Glutamatergic neuron (in vitro differentiated cells): ENCODE results near the gene LMAN1L. TPM values are rescaled to one million over a fixed set of nuclear protein-coding genes. Genes with fewer than 3 reads are reported as not detected.

Source experiments
- DNase-seq: peaks from one replicate; pipeline ENCODE4 v3.0.0; 2022
- H3K27ac Mint-ChIP-seq: one replicate; pipeline ENCODE4 v1.8.0; 2020; ENCODE audit warnings: mild to moderate bottlenecking, mixed read lengths, inconsistent platforms; ENCODE audit not compliant: unreplicated experiment
- H3K27me3 Mint-ChIP-seq: one replicate; pipeline ENCODE4 v1.8.0; 2020; ENCODE audit warnings: mild to moderate bottlenecking, moderate library complexity, mixed read lengths, inconsistent platforms; ENCODE audit not compliant: unreplicated experiment
- H3K36me3 Mint-ChIP-seq: one replicate; pipeline ENCODE4 v1.8.0; 2020; ENCODE audit warnings: mild to moderate bottlenecking, mixed read lengths, inconsistent platforms; ENCODE audit not compliant: unreplicated experiment
- H3K4me1 Mint-ChIP-seq: one replicate; pipeline ENCODE4 v1.8.0; 2020; ENCODE audit warnings: mild to moderate bottlenecking, low read depth, mixed read lengths, inconsistent platforms; ENCODE audit not compliant: unreplicated experiment
- H3K4me3 Mint-ChIP-seq: one replicate; pipeline ENCODE4 v1.8.0; 2020; ENCODE audit warnings: mild to moderate bottlenecking, mixed read lengths, inconsistent platforms; ENCODE audit not compliant: unreplicated experiment
- H3K9me3 Mint-ChIP-seq: one replicate; pipeline ENCODE4 v1.8.0; 2020; ENCODE audit warnings: mild to moderate bottlenecking, moderate library complexity, mixed read lengths, inconsistent platforms; ENCODE audit not compliant: unreplicated experiment
- total RNA-seq: library from RNA; stranded (reverse); fragmentation: NEBNext Ultra II Directional; extraction: Animal tissue kit (Norgen Biotek cat#: 25700); gene quantifications from one replicate; pipeline ENCODE4 v1.2.1, GENCODE V29; 2021; ENCODE audit not compliant: unreplicated experiment
- TF ChIP-seq, protein P1 (sequence below): fragments of 200-600 bp; sonication (generic); IDR thresholded peaks from one replicate; pipeline ENCODE4 v1.5.0; 2021; ENCODE audit not compliant: partially characterized antibody, unreplicated experiment

The LMAN1L gene
- total RNA-seq, 1 donor from 2014 or later, result not detected

DNA sequence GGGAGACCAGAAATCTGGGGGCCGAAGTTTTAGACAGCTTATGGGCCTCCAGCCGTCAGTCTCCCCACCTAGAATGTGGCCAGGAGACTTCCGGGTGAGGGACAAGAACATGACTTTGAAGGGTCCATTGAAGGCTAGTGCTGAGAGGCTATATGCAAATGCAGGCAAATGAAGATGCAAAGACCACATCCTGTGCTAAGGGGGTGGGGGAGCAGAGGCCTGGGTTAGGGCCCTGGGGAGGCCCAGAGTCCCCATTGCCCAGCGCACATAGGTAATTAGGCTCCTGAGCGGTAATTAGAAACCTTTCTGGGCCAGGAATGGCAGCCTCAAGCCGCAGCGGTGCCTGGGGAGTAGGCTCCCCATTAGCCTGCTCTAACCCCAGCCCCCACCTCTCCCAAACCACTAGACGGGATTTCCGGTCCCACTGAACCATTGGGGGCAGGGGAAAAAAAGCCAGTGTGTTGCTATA lies 23.9 kb upstream of the LMAN1L start:
- peak overlapping the region; percentile 62 for H3K27ac Mint-ChIP-seq
- DNase-seq, result peak; percentile 40
- no peaks in the 10 kb centered on the region for H3K36me3 Mint-ChIP-seq
- TF ChIP-seq, protein P1, sequence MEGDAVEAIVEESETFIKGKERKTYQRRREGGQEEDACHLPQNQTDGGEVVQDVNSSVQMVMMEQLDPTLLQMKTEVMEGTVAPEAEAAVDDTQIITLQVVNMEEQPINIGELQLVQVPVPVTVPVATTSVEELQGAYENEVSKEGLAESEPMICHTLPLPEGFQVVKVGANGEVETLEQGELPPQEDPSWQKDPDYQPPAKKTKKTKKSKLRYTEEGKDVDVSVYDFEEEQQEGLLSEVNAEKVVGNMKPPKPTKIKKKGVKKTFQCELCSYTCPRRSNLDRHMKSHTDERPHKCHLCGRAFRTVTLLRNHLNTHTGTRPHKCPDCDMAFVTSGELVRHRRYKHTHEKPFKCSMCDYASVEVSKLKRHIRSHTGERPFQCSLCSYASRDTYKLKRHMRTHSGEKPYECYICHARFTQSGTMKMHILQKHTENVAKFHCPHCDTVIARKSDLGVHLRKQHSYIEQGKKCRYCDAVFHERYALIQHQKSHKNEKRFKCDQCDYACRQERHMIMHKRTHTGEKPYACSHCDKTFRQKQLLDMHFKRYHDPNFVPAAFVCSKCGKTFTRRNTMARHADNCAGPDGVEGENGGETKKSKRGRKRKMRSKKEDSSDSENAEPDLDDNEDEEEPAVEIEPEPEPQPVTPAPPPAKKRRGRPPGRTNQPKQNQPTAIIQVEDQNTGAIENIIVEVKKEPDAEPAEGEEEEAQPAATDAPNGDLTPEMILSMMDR, result no peak
- no peaks in the 10 kb centered on the region for H3K9me3 Mint-ChIP-seq
- peaks cover 37% of the 10 kb centered on the region for H3K4me1 Mint-ChIP-seq
- peak overlapping the region; percentile 54 for H3K4me3 Mint-ChIP-seq
- H3K27me3 Mint-ChIP-seq, result peaks cover 9% of the 10 kb centered on the region

DNA sequence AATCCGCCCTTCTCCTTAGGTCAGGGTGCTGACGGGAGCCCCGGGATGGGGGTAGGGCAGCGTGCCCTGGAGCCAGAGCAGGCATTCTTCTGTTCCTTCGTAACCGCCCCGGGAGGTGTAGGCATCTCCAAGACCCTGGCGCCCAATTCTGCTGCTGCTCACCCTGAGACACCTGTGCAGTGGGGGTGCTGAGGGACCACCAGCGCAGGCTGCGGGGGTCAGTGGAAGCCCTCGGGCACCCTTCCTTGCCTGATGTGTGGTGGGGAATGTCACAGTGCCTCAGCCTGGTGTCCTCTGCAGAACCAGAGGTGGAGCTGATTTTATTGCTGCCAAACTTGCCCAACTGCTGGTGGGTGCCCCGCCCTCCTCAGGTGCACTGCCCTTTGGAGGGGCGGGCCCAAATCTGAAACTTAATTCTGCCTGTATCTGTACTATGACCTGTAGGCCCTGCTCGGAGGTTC lies 23.4 kb upstream of the LMAN1L start:
- Mint-ChIP-seq H3K36me3 (no peaks in the 10 kb centered on the region), H3K27ac (no peak overlapping the region), H3K4me1 (peaks cover 36% of the 10 kb centered on the region), H3K9me3 (no peaks in the 10 kb centered on the region), H3K4me3 (no peak overlapping the region), H3K27me3 (peaks cover 9% of the 10 kb centered on the region)
- no peak for DNase-seq
- TF ChIP-seq, protein P1, result no peak

DNA sequence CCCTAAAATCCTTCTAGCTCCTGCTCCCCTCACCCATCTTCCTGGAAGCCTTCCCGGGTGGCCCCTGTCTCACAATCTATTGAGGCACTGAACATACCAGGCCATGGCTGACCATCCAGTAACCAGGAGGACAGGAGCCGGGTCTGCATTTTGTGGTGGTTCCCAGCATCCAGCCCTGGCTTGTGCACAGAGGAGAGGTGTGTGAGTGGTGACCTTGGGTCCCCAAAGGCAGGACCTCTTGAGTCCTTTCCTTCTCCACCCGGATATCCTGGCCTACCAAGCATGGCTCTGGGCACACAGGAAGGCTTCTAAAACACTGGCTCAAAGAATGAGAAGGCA lies 22.9 kb upstream of the LMAN1L start:
- Mint-ChIP-seq H3K9me3 (no peaks in the 10 kb centered on the region), H3K27me3 (peaks cover 10% of the 10 kb centered on the region), H3K36me3 (no peaks in the 10 kb centered on the region), H3K4me3 (no peak overlapping the region), H3K4me1 (peaks cover 36% of the 10 kb centered on the region), H3K27ac (no peak overlapping the region)
- DNase-seq, result no peak
- TF ChIP-seq, protein P1, result no peak

DNA sequence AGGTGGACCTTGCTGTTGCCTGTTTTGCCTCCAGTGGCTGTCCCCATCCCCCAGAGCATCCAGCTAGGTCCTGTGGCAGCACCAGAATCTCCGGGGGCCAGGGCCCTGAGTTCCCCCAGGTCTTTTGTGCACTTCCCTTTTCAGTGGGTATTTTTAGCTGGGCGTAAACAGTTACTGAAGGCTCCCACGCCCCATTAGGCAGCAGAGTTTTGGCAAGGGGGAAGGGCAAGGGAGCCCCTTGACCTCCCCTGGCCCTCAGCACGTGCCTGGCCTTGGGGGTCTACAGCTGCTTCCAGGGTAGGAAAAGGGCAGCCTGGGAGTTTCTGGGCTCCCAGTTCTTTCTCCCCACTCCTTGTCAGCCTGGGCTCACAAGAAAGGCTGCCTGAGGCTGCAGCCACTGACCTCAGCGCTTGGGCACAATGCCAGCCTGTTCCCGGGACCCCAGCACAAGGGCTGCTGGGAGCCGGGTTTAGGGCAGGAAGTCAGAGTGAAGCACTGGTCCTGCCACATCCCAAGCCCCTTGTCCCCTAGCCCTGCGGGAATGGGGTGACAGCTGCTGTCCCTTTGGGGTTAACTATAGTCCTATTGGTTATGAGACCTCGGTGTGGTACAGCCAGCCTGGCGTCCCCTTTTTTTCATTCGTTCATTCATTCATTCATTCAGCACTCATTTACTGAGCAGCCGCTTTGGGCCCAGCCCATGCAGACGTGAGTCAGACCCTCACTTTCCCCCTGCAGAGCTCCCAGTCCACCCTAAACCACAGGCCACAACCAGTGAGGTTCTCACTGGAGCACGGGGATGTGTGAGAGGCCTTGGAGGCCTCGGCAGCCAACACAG lies 22.3 kb upstream of the LMAN1L start:
- no peak overlapping the region for H3K27ac Mint-ChIP-seq
- no peak overlapping the region for H3K4me3 Mint-ChIP-seq
- no peaks in the 10 kb centered on the region for H3K9me3 Mint-ChIP-seq
- H3K27me3 Mint-ChIP-seq, result peaks cover 10% of the 10 kb centered on the region
- TF ChIP-seq, protein P1, result no peak
- H3K4me1 Mint-ChIP-seq, result peaks cover 36% of the 10 kb centered on the region
- H3K36me3 Mint-ChIP-seq, result no peaks in the 10 kb centered on the region
- DNase-seq, result no peak

DNA sequence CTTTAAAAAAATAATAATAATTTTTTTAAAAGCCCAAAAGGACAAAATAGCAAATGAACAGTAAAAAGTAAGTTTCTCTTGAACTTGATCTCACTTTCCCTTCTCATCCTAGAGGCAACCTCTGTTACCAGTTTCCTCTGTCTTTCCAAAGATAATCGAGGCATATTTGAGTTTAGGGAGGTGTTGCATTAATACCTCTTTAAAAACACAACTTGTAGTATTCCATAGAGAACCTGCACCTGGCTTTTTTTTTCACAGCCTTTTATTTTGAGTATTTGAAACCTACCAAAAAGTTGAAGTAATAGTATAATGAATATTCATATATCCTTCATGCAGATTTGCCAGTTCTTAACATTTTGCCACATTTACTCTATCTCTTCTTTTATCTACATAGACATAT lies 21.6 kb upstream of the LMAN1L start:
- peaks cover 10% of the 10 kb centered on the region for H3K27me3 Mint-ChIP-seq
- no peak overlapping the region for H3K27ac Mint-ChIP-seq
- no peak for DNase-seq
- no peaks in the 10 kb centered on the region for H3K36me3 Mint-ChIP-seq
- H3K4me3 Mint-ChIP-seq, result no peak overlapping the region
- no peaks in the 10 kb centered on the region for H3K9me3 Mint-ChIP-seq
- TF ChIP-seq, protein P1, result no peak
- peaks cover 33% of the 10 kb centered on the region for H3K4me1 Mint-ChIP-seq
